HEK293 (cell line): Measurements from ENCODE around the gene RPS6KA4.

Experiments
- YY1 ChIP-seq: fragments of 450-650 bp; formaldehyde crosslinking; IDR thresholded peaks from 2 replicates; pipeline ENCODE4 v1.5.1; 2018; ENCODE audit warnings: missing biosample characterization, missing genetic modification characterization
- ZFP41 ChIP-seq: fragments of 450-650 bp; formaldehyde crosslinking; IDR thresholded peaks from 2 replicates; pipeline ENCODE4 v1.5.1; 2016; ENCODE audit warnings: missing biosample characterization, missing genetic modification characterization, borderline replicate concordance
- ZNF114 ChIP-seq: fragments of 450-650 bp; formaldehyde crosslinking; IDR thresholded peaks from 2 replicates; pipeline ENCODE4 v1.5.0; 2017; ENCODE audit warnings: missing biosample characterization, missing genetic modification characterization
- ZNF423 ChIP-seq: fragments of 450-650 bp; formaldehyde crosslinking; IDR thresholded peaks from 2 replicates; pipeline ENCODE4 v1.5.1; 2016; ENCODE audit warnings: missing biosample characterization, missing genetic modification characterization
- TF ChIP-seq, protein P1 (sequence below): fragments of 450-650 bp; formaldehyde crosslinking; IDR thresholded peaks from 2 replicates; pipeline ENCODE4 v1.5.1; 2016; ENCODE audit warnings: missing biosample characterization, missing genetic modification characterization
- TF ChIP-seq, protein P2 (sequence below): fragments of 450-650 bp; formaldehyde crosslinking; IDR thresholded peaks from 2 replicates; pipeline ENCODE4 v1.5.1; 2016; ENCODE audit warnings: missing biosample characterization, missing genetic modification characterization

DNA sequence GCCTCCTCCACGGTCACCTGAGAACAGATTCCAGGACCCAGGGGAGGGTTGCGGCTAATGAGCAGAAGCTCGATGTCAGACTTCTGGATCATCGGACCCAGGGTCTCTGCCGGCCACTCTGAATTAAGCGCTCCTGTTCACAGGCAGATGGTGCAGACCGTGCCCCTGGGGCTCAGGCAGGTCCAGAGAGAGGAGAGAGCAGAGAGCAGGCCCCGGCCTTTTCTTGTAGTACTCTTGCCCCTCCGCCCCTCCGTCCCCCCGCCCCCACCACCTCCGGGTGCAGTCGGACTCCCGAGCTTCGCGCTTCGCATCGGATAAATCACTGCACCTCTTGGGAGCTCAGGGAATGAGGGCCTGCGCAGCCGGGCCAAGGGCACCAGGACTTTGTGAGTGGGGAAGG, 50.3 kb downstream of the RPS6KA4 start:
- no peak for TF ChIP-seq YY1
- TF ChIP-seq ZFP41: no peak
- TF ChIP-seq, protein P1, sequence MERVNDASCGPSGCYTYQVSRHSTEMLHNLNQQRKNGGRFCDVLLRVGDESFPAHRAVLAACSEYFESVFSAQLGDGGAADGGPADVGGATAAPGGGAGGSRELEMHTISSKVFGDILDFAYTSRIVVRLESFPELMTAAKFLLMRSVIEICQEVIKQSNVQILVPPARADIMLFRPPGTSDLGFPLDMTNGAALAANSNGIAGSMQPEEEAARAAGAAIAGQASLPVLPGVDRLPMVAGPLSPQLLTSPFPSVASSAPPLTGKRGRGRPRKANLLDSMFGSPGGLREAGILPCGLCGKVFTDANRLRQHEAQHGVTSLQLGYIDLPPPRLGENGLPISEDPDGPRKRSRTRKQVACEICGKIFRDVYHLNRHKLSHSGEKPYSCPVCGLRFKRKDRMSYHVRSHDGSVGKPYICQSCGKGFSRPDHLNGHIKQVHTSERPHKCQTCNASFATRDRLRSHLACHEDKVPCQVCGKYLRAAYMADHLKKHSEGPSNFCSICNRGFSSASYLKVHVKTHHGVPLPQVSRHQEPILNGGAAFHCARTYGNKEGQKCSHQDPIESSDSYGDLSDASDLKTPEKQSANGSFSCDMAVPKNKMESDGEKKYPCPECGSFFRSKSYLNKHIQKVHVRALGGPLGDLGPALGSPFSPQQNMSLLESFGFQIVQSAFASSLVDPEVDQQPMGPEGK (tag by site-specific recombination): no peak
- TF ChIP-seq, protein P2, sequence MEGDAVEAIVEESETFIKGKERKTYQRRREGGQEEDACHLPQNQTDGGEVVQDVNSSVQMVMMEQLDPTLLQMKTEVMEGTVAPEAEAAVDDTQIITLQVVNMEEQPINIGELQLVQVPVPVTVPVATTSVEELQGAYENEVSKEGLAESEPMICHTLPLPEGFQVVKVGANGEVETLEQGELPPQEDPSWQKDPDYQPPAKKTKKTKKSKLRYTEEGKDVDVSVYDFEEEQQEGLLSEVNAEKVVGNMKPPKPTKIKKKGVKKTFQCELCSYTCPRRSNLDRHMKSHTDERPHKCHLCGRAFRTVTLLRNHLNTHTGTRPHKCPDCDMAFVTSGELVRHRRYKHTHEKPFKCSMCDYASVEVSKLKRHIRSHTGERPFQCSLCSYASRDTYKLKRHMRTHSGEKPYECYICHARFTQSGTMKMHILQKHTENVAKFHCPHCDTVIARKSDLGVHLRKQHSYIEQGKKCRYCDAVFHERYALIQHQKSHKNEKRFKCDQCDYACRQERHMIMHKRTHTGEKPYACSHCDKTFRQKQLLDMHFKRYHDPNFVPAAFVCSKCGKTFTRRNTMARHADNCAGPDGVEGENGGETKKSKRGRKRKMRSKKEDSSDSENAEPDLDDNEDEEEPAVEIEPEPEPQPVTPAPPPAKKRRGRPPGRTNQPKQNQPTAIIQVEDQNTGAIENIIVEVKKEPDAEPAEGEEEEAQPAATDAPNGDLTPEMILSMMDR (tag by site-specific recombination): no peak
- TF ChIP-seq ZNF423 (tag by site-specific recombination): no peak
- TF ChIP-seq ZNF114 (tag by site-specific recombination): no peak
